Transverse colon (tissue), 4 donors: ENCODE results near the gene AKAP1. TPM values are rescaled to one million over a fixed set of nuclear protein-coding genes. Genes with fewer than 3 reads are reported as not detected.
A peak's percentile ranks its signal among the peaks of the same experiment; 100 is the strongest.

ENCODE experiments used
- DNase-seq: peaks from one replicate; pipeline ENCODE4 v3.0.0-alpha.2; 2019
- H3K27ac ChIP-seq, 4 donors: fragments of 200-600 bp; sonication (generic); 2 replicates each; pipeline ENCODE4 v1.5.1; 2016 to 2018; ENCODE audit warnings: inconsistent platforms in 4 of 4
- H3K27me3 ChIP-seq: fragments of 200-600 bp; sonication (generic); 2 replicates; pipeline ENCODE4 v1.5.1; 2017; ENCODE audit warnings: inconsistent platforms
- H3K36me3 ChIP-seq, 4 donors: fragments of 200-600 bp; sonication (generic); 2 replicates each; pipeline ENCODE4 v1.5.1; 2017 to 2019; ENCODE audit warnings: inconsistent platforms in 4 of 4
- H3K4me1 ChIP-seq, 4 donors: fragments of 200-600 bp; sonication (generic); 2 replicates each; pipeline ENCODE4 v1.5.1; 2017 to 2020; ENCODE audit warnings: inconsistent platforms in 4 of 4
- H3K4me3 ChIP-seq, 4 donors: fragments of 200-600 bp; sonication (generic); 1 replicate in 1 of 4; 2 replicates in 3 of 4; pipeline versions ENCODE4 v1.5.1 to v1.6.1; 2017 to 2019; ENCODE audit warnings: inconsistent platforms in 4 of 4
- H3K9me3 ChIP-seq, 2 donors: fragments of 200-600 bp; sonication (generic); 2 replicates each; pipeline ENCODE4 v1.5.1; 2017 to 2019; ENCODE audit warnings: inconsistent platforms in 2 of 2
- CTCF ChIP-seq, 5 experiments: fragments of 200-600 bp in 3 of 5; fragments of 450-650 bp in 2 of 5; sonication (generic) in 3 of 5; IDR thresholded peaks; 1 replicate in 2 of 5; 2 replicates in 3 of 5; pipeline ENCODE4 v1.5.1; 2016 to 2017; ENCODE audit warnings: antibody characterized with exemption in 5 of 5, inconsistent platforms in 3 of 5, mild to moderate bottlenecking in 2 of 5, moderate library complexity in 1 of 5
- EP300 ChIP-seq: sonication (generic); formaldehyde crosslinking; IDR thresholded peaks from one replicate; pipeline ENCODE4 v1.6.1; 2017; ENCODE audit warnings: antibody characterized with exemption, low read depth
- POLR2A ChIP-seq: fragments of 450-650 bp; IDR thresholded peaks from one replicate; pipeline ENCODE4 v1.6.1; 2016; ENCODE audit warnings: antibody characterized with exemption, mild to moderate bottlenecking, moderate library complexity
- POLR2AphosphoS5 ChIP-seq, 3 donors: sonication (generic); formaldehyde crosslinking; IDR thresholded peaks; one replicate each; pipeline ENCODE4 v1.6.1; 2016; ENCODE audit warnings: antibody characterized with exemption in 3 of 3
- WGBS, 2 donors: methylation state at CpG; one replicate each; pipeline ENCODE4 v1.1.5; 2018; ENCODE audit warnings: low coverage in 1 of 2; 5-methylcytosine and 5-hydroxymethylcytosine counted together
- in situ Hi-C, 4 donors: fragments of 200-750 bp; cut with MboI; loops; one replicate each; pipeline versions ENCODE4 v1.15.0 to v1.15.1; 2017; ENCODE audit warnings: low sequenced_read_pairs in 3 of 4, low pct_ligation_motif_present in 1 of 4, low pct_unique_long_range_greater_than_20kb in 1 of 4
- intact Hi-C: fragments of 100-400 bp; cut with DNase I; formaldehyde crosslinking; loops from one replicate; pipeline ENCODE4 v1.15.1; 2023; ENCODE audit warnings: low total_unique reads
- total RNA-seq, 4 donors: library from RNA; depleted of rRNA; stranded (reverse); fragments of >200 nt; gene quantifications; one replicate each; pipeline ENCODE4 v1.1.0, GENCODE V29; 2016

AKAP1 gene
- total RNA-seq, 4 donors from 2014 or later, result 137 to 193 (median 171) TPM

DNA sequence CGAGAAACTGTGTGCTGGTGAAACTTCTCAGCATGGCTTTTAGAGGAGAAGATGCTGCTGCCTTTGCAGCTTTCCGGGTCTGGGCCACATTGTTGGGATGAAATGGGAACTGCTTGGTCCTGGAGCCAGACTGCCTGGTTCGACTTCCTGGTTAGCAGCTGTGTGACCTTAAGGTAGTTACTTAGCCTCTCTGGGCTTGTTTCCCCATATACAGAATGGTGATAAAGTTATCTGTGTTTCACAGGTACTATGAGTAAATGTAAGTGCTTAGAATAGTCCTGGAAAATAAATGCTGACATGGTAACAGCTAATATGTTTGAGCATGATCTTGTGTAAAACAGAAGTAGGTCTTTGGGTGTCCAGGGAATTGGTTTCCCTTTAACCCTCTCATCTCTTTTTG is 26.3 kb downstream of the AKAP1 start:
- Histone ChIP-seq H3K4me3 (no peak overlapping the region), H3K4me1 (peaks cover 21 to 50% (median 44%) of the 10 kb centered on the region in 4 donors), H3K27ac (peak overlapping the region; percentile 16 to 89 (median 84)), H3K27me3 (no peaks in the 10 kb centered on the region), H3K36me3 (peaks cover 0 to 31% (median 19%) of the 10 kb centered on the region in 4 donors), H3K9me3 (no peaks in the 10 kb centered on the region)
- in situ Hi-C loops, result loop anchor here in 1 of 4 donors (25.0 kb wide), 1 partner anchor 274 kb away; the partner anchor contains the start of genes C17orf67 and DGKE
- TF ChIP-seq CTCF (IDR thresholded peaks at IDR 0.05) (no peak), POLR2A (no peak), POLR2AphosphoS5 (IDR thresholded peaks at IDR 0.05) (no peak), EP300 (no peak)
- no peak for DNase-seq
- intact Hi-C loops, result loop anchor here (10.0 kb wide), 1 partner anchor 107 kb away; no protein-coding TSS in a partner anchor
- WGBS, 2 donors, result 77% methylated on average over 3 of the region's 3 CpGs; no CpG with 5 or more reads in 1 of the 2 donors

GRCh38 chr17:57113011-57113410 is 28.0 kb downstream of the AKAP1 start:
- WGBS, 2 donors, result 88% methylated on average over 6 of the region's 6 CpGs; no CpG with 5 or more reads in 1 of the 2 donors
- Histone ChIP-seq H3K27ac (no peak overlapping the region), H3K27me3 (no peaks in the 10 kb centered on the region), H3K36me3 (peaks cover 0 to 47% (median 24%) of the 10 kb centered on the region in 4 donors), H3K9me3 (no peaks in the 10 kb centered on the region), H3K4me3 (no peak overlapping the region), H3K4me1 (peaks cover 15 to 35% (median 31%) of the 10 kb centered on the region in 4 donors)
- no peak for DNase-seq
- TF ChIP-seq POLR2AphosphoS5 (IDR thresholded peaks at IDR 0.05) (no peak), EP300 (no peak), CTCF (IDR thresholded peaks at IDR 0.05) (no peak), POLR2A (no peak)
- intact Hi-C loops (loop anchor here (10.0 kb wide), 1 partner anchor 108 kb away; no protein-coding TSS in a partner anchor), in situ Hi-C loops (loop anchor here in 1 of 4 donors (25.0 kb wide), 1 partner anchor 276 kb away; the partner anchor contains the start of genes C17orf67 and DGKE)

DNA sequence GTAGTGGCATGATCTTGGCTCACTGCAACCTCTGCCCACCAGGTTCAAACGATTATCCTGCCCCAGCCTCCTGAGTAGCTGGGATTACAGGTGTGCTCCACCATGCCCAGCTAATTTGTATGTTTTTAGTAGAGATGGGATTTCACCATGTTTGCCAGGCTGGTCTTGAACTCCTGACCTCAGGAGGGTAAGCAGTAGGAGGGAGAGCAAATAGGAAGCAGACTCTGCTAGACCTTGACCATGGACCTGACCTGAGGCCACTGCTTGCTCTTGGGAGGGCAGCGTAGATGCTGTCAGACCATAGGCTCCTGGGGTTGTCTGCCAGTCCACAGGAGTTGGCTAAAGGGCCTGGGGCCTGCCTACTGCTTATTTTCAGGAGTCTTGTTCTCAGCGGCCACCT is 28.6 kb downstream of the AKAP1 start:
- in situ Hi-C loops (loop anchor here in 1 of 4 donors (25.0 kb wide), 1 partner anchor 276 kb away; the partner anchor contains the start of genes C17orf67 and DGKE), intact Hi-C loops (loop anchor here (10.0 kb wide), 1 partner anchor 109 kb away; no protein-coding TSS in a partner anchor)
- peaks cover 0 to 52% (median 27%) of the 10 kb centered on the region in 4 donors for H3K36me3 ChIP-seq

DNA sequence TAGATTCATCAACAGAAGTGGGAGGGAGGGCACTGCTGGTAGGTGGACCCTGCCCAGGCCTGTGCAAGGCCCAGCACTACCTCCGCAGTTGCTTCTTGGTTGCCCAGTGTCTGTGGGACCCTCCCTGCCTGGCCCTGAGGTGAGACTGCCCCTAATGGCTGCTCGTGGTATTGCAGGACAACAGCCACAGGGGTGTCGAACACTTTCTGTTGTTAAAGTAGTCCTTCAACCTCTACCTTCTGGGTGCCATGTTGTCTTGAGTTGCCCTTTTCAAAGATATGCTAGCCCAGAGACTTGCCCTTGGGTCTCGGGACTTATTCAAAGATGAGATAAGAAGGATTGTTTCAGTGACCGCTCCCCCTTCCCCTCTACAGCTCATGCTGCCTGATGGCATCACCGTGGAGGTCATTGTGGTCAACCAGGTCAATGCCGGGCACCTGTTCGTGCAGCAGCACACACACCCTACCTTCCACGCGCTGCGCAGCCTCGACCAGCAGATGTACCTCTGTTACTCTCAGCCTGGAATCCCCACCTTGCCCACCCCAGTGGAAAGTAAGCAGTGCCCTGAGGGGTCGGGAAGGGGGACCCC is 29.1 kb downstream of the AKAP1 start:
- peak; percentile 68 for DNase-seq
- TF ChIP-seq EP300, result no peak
- peak; percentile 78 to 88 (median 88) for TF ChIP-seq CTCF (IDR thresholded peaks at IDR 0.05)
- in situ Hi-C loops, result loop anchor here in 1 of 4 donors (25.0 kb wide), 1 partner anchor 277 kb away; the partner anchor contains the start of genes C17orf67 and DGKE
- 83% methylated on average over 13 of the region's 13 CpGs; no CpG with 5 or more reads in 1 of the 2 donors for WGBS, 2 donors
- Histone ChIP-seq H3K4me1 (peaks cover 9 to 23% (median 19%) of the 10 kb centered on the region in 4 donors), H3K27me3 (no peaks in the 10 kb centered on the region), H3K27ac (no peak overlapping the region), H3K4me3 (no peak overlapping the region), H3K36me3 (peaks cover 0 to 58% (median 30%) of the 10 kb centered on the region in 4 donors), H3K9me3 (no peaks in the 10 kb centered on the region)
- intact Hi-C loops, result loop anchor here (10.0 kb wide), 1 partner anchor 109 kb away; no protein-coding TSS in a partner anchor

More for the DNA sequence above, 28.6 kb downstream of the AKAP1 start:
- Histone ChIP-seq H3K4me1 (peaks cover 14 to 28% (median 24%) of the 10 kb centered on the region in 4 donors), H3K27ac (no peak overlapping the region), H3K27me3 (no peaks in the 10 kb centered on the region), H3K4me3 (no peak overlapping the region), H3K9me3 (no peaks in the 10 kb centered on the region)
- 82% methylated on average over 2 of the region's 3 CpGs; no CpG with 5 or more reads in 1 of the 2 donors for WGBS, 2 donors
- no peak for DNase-seq
- TF ChIP-seq EP300, result no peak
